CD1c-positive myeloid dendritic cell (primary cell): ENCODE data around the gene GTF2A1L.
"Not testable (repeated sequence)": the region's sequence is repeated elsewhere in the genome, so short reads cannot be mapped to it uniquely, and the experiment has no call there.

Experiments used
- DNase-seq: peaks from one replicate; pipeline ENCODE4 v3.0.0-alpha.2; 2016; ENCODE audit errors: extremely low spot score

GTF2A1L gene

DNA sequence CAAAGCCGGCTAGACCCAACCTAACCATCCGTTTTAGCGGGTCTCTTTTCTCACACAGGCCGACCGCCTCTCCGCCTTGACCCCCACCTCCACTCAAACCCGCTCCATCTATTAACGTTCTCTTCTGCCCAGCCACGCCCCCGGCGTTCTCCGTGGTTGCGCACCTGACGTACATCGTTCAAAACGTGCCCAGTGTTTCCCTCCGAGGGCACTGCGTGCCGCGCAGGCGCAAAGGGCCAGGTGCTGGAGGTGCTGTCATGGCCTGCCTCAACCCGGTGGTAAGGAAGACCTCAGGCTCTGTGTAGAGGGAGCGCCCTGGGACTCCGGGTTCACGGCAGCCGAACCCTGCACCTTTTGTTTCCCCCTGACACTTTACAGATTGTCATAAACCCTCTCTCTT is at the start of gene GTF2A1L:
Gene GTF2A1L, plus strand, starts transcription at position 239 of the 400 bp plus-strand sequence. Its CDS starts 19 bp downstream, at position 258.
- DNase-seq: no peak

- no peak for DNase-seq
Measured at GRCh38 chr2:48568547-48568946, 49.1 kb upstream of the GTF2A1L start.

DNA sequence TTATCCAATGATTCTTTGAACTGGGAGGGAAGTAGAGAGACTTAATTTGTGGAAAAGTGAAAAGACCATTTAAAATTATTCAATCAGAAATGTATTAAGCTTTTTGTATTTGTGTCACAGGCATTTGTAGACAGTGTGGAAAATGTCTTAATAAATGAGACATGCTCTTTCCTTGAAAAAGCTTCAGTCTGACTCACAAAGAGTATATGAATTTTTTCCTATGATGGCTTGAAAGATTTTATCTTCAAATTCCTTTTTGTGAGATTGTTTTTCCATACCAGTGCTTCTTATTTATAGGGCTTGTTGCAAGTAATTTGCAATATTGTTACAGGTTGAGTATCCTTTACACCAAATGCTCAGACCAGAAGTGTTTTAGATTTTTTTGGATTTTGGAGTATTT is 48.2 kb upstream of the GTF2A1L start:
- DNase-seq: no peak

DNA sequence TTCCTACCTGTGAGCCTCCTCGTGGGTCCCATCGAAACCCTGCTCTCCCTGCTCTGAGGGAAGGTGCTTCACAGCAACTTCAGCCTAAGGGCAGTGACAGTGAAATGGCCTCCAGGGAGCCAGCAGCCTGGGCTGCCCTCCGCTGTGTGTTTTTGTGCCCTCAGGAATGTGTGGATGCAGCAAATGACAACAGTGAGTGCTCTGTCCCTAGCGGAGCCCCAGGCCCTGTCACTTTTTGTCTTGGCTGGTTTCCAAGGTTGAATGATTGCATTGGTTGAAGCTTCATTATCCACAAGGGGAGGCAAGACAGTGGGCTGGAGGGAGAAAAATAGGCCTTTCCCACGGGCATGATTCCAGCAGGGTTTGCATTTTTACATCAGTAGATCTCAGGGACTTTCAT is 44.8 kb upstream of the GTF2A1L start:
- DNase-seq: no peak

- peak; percentile 17 for DNase-seq
Measured at GRCh38 chr2:48574353-48575287, 43.0 kb upstream of the GTF2A1L start.

DNA sequence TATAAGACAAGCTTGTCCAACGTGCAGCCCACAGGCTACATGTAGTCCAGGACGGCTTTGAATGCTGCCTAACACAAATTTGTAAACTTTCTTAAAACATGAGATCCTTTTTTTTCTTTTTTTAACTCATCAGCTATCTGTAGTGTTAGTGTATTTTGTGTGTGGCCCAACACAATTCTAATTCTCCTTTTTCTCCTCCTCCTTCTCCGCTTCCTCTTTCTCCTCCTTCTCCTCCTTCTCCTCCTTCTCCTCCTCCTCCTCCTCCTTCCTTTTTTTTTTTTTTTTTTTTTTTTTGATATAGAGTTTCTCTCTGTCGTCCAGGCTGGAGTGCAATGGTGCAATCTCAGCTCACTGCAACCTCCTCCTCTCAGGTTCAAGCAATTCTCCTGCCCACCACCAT is 39.3 kb upstream of the GTF2A1L start:
- no peak for DNase-seq

GRCh38 chr2:48583961-48584360 is 33.7 kb upstream of the GTF2A1L start:
- DNase-seq: no peak

GRCh38 chr2:48584551-48584950 is 33.1 kb upstream of the GTF2A1L start:
- no peak for DNase-seq

DNA sequence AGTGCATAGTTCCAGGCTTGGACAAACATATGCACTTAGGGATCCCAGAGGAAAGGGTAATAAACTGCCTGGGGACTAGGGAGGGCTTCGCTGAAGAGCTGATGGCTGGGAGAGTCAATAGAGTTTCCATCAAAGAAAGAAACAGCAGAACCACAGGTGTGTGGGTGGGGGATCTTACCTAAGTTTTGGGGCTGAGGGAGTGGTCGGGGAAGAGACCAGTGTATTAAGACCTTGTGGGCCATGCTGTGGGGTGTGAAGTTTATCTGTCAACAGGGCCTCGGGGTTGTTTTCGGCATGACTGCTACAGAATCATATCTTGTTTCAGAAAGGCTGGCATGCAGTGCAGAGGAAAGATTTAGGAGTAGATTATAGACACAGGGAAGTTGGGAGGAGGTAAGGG is 31.2 kb upstream of the GTF2A1L start:
- DNase-seq: no peak

DNA sequence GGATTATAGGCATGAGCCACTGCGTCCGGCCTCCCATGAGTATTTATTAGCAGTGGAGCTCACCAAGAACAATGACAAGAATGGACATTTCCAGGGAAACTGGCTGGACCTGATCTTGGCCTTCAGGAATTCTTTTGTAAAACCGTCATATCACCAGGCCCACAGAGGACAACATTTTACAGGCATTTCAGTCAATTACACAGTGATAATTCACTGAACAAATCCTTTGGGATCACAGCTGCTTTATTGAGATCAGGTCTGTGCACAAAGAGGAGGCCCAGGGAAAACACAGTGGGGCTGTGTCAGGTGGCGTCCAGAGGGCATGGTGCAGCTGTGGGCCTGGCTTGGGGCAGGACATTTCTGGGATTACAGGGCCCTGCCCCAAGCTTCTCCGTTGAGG is 30.1 kb upstream of the GTF2A1L start:
- no peak for DNase-seq

GRCh38 chr2:48587961-48588360 is 29.7 kb upstream of the GTF2A1L start:
- DNase-seq: no peak

DNA sequence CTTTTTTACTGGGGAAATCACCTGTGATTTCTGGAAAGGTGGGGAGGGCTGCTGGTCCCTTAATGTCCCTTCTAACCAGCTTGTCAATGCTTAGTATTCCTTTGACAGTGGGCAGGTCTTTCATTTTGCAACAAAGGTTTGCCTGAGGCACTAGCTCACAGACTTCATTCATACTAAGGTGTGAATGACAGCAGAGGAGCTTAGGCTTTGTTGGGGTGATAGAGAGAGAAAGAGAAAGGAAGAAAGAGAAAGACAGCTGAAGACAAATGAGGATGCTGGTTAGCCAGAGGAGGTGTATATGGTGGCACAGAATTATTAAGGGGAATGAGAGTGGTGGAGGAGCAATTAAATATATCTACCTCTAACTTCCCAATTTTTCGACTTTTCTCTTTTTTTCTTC is 28.9 kb upstream of the GTF2A1L start:
- DNase-seq: no peak

GRCh38 chr2:48589170-48589767 is 28.4 kb upstream of the GTF2A1L start:
- DNase-seq: peak; percentile 22

- no peak for DNase-seq
Measured at GRCh38 chr2:48590017-48590416, 27.6 kb upstream of the GTF2A1L start.

DNA sequence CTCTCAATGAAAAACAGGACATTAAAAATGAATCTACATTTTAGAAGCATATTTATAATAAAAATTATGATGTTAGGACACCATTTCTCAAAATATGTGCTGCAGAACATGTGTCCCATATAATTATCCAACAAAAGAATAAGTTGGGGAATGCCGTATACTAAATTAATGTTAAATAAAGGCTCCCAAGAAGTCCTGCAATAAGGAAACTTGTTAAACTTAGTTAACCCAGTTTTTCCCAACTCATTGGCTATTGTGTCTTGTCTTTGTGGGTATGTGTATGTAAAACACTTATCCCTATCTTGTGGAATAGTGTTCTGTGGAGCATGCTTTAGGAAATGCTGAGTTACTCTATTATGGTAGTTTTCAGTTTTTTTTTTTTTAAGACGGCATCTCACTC is 25.6 kb upstream of the GTF2A1L start:
- no peak for DNase-seq

DNA sequence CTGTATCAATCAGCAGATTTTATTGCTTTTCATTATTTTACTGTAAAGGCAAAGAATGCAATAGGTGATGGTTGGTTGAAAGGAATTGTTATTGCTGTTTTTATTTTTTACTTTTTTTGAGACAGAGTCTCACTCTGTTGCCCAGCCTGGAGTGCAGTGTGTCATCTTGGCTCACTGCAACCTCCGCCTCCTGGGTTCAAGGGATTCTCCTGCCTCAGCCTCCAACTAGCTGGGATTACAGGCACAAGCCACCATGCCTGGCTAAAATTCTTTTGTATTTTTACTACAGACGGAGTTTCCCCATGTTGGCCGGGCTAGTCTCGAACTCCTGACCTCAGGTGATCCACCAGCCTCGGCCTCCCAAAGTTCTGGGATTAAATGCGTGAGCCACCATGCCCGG is 20.9 kb upstream of the GTF2A1L start:
- DNase-seq: not testable (repeated sequence)

DNA sequence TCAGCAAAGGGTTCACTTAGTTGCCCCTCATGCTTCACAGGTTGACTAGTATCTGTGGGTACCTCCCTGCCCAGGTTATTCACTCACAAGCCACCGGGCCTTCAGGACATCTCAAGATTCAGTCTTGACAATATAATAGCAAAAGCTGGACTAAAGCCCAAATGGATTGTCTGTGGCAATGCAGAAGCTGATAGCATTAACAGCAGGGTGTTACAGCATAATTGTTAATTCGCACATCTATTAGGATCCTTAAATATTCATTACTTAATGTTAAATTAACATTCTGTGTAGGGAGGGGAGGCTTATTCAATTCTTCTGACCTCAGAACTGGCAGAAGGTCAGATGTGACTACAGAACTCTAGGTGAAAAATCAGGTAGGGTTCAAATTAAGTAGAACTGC is 20.2 kb upstream of the GTF2A1L start:
- DNase-seq: no peak

DNA sequence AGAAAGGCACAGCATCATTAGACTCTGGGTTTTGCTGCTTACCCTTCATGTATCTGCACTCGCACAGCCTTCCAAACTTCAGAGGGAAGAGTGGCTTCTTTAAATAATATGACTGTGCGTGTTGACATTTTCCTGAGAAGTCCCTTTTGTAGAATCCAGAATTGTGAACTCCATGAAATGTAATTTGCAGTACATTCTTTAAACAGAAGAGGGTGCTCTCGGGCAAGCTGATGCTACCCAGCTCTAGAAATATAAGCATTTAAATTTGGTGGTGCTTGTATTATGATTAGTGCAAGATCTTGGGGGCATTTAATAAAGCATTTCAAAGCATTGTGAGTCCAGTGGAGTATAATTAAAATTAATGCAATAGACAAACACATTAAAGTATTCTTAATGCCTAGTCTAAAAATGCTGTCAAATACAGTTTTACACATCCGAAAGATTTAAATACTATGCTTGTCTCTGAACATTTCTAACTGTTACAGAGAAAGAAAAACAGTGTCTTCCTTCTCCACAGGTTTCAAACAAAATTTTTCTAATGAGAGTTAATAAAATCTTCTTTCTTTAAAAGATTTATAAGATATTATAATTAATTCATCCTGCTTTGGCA is 17.3 kb upstream of the GTF2A1L start:
- peak; percentile 45 for DNase-seq

- DNase-seq: no peak
Measured at GRCh38 chr2:48600917-48601316, 16.7 kb upstream of the GTF2A1L start.

DNA sequence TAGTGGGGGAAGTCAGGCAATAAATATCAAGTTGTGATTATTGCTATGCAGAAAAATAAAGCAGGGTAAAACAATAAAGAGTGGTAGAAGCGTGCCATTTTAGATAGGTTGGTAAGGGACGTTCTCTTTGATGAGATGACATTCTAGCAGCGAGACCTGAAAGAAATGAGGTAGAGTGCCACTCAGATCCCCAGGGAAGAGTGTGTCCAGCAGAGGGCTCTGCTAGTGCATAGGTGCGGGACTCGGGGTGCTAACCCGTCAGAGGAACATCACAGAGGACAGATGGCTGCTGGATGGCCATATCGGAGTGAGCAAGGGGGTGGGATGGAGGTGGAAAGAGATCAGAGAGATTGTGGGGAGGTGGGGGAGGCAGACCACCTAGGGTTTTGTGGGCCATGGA is 16.3 kb upstream of the GTF2A1L start:
- DNase-seq: no peak

DNA sequence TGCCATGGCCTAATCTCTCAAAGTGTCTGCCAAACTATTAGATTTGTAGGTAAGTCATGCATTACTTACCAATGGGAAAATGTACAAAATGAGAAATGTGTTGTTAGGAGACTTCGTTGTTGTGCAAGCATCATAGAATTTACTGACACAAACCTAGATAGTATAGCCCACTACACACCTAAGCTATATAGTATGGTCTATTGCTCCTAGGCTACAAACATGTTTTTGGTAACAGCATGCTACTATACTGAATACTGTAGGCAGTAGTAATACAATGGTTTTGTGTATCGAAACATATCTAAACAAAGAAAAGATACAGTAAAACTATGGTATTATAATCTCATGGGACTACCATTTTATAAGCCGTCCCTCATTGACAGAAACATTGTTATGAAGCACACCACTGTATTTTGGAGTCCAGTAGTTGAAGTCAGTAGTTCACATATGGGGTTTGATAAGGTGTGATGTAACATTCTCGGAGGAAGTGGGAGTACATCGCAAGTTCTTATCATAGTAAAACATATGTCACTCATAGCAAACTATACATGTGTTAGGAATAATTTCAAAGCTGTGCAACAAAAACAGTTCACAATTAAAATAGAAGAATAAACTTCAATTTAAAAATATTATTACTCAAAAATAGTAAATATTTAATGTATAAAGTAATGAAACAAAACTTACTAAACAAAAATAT is 12.0 kb upstream of the GTF2A1L start:
- no peak for DNase-seq

- DNase-seq: no peak
Measured at GRCh38 chr2:48607307-48608014, 10.2 kb upstream of the GTF2A1L start.
